Chondrocyte (in vitro differentiated cells): ENCODE data around the gene OTOS. TPM values are rescaled to one million over a fixed set of nuclear protein-coding genes. Genes with fewer than 3 reads are reported as not detected.
A peak's percentile ranks its signal among the peaks of the same experiment; 100 is the strongest.

Source experiments
- DNase-seq: peaks from one replicate; pipeline ENCODE4 v3.0.0; 2021; ENCODE audit warnings: mixed read lengths, low spot score
- H3K27ac Mint-ChIP-seq: one replicate; pipeline ENCODE4 v1.8.0; 2021; ENCODE audit warnings: mild to moderate bottlenecking, moderate library complexity, mixed read lengths; ENCODE audit not compliant: unreplicated experiment
- H3K27me3 Mint-ChIP-seq: 2 replicates; pipeline ENCODE4 v1.8.0; 2021; ENCODE audit warnings: low read depth, mixed read lengths
- H3K36me3 Mint-ChIP-seq: 2 replicates; pipeline ENCODE4 v1.8.0; 2021; ENCODE audit warnings: low read depth, mixed read lengths
- H3K4me1 Mint-ChIP-seq: 2 replicates; pipeline ENCODE4 v1.8.0; 2021; ENCODE audit warnings: low read depth, mild to moderate bottlenecking, mixed read lengths
- H3K4me3 Mint-ChIP-seq: one replicate; pipeline ENCODE4 v1.8.0; 2021; ENCODE audit warnings: mild to moderate bottlenecking, moderate library complexity, mixed read lengths; ENCODE audit not compliant: unreplicated experiment
- H3K9me3 Mint-ChIP-seq: 2 replicates; pipeline ENCODE4 v1.8.0; 2021; ENCODE audit warnings: low read depth, mixed read lengths
- CTCF ChIP-seq: fragments of 200-600 bp; sonication (generic); IDR thresholded peaks from 2 replicates; pipeline ENCODE4 v1.5.0; 2021; ENCODE audit warnings: antibody characterized with exemption, mild to moderate bottlenecking, moderate library complexity
- total RNA-seq: library from RNA; stranded (reverse); gene quantifications from 3 replicates; pipeline ENCODE4 v1.2.1, GENCODE V29; 2021

Gene OTOS
- total RNA-seq, 1 donor from 2014 or later, result not detected

GRCh38 chr2:240138254-240138984, 2.0 kb downstream of the OTOS start:
- Mint-ChIP-seq H3K9me3 (no peaks in the 10 kb centered on the region), H3K27ac (no peak overlapping the region), H3K27me3 (peaks cover 12% of the 10 kb centered on the region), H3K36me3 (no peaks in the 10 kb centered on the region), H3K4me1 (peaks cover 24% of the 10 kb centered on the region), H3K4me3 (no peak overlapping the region)
- DNase-seq, result peak; percentile 52
- no peak for TF ChIP-seq CTCF

GRCh38 chr2:240137596-240138253, 2.7 kb downstream of the OTOS start:
- peak overlapping the region; percentile 40 for H3K4me3 Mint-ChIP-seq
- H3K9me3 Mint-ChIP-seq, result no peaks in the 10 kb centered on the region
- peaks cover 24% of the 10 kb centered on the region for H3K4me1 Mint-ChIP-seq
- H3K27me3 Mint-ChIP-seq, result peaks cover 12% of the 10 kb centered on the region
- DNase-seq, result peak; percentile 79
- peaks cover 3% of the 10 kb centered on the region for H3K36me3 Mint-ChIP-seq
- H3K27ac Mint-ChIP-seq, result no peak overlapping the region
- no peak for TF ChIP-seq CTCF

GRCh38 chr2:240136671-240137292, 3.7 kb downstream of the OTOS start:
- Mint-ChIP-seq H3K4me1 (peaks cover 24% of the 10 kb centered on the region), H3K9me3 (no peaks in the 10 kb centered on the region), H3K27me3 (peaks cover 8% of the 10 kb centered on the region), H3K4me3 (peak overlapping the region; percentile 95), H3K27ac (peak overlapping the region; percentile 75), H3K36me3 (peaks cover 7% of the 10 kb centered on the region)
- no peak for TF ChIP-seq CTCF
- peak; percentile 54 for DNase-seq

- H3K4me3 Mint-ChIP-seq, result peak within 1 kb of the TSS; percentile 95
- H3K36me3 Mint-ChIP-seq, result peaks cover 11% of the 10 kb centered on the region
- peaks cover 2% of the 10 kb centered on the region for H3K27me3 Mint-ChIP-seq
- peak; percentile 95 for DNase-seq
- H3K4me1 Mint-ChIP-seq, result peaks cover 24% of the 10 kb centered on the region
- peak within 1 kb of the TSS; percentile 89 for H3K27ac Mint-ChIP-seq
- H3K9me3 Mint-ChIP-seq, result no peaks in the 10 kb centered on the region
- peak; percentile 12 for TF ChIP-seq CTCF
These were observed 4.3 kb downstream of the OTOS start, which contains the start of gene COPS9 for GRCh38 chr2:240136013-240136670. Gene COPS9 (minus strand): TSS chr2:240136305. CDS start chr2:240136284, 21 bp downstream.

- Mint-ChIP-seq H3K9me3 (no peaks in the 10 kb centered on the region), H3K36me3 (peaks cover 16% of the 10 kb centered on the region), H3K27me3 (peaks cover 2% of the 10 kb centered on the region), H3K4me3 (peak overlapping the region; percentile 95), H3K27ac (peak overlapping the region; percentile 89), H3K4me1 (peaks cover 24% of the 10 kb centered on the region)
- DNase-seq, result peak; percentile 74
- no peak for TF ChIP-seq CTCF
These were observed 4.8 kb downstream of the OTOS start for GRCh38 chr2:240135706-240136012.
